Activated B cell treated with CpG ODN at 0.5 μM for 24 hours (primary cell): ENCODE data around the gene CCDC97. TPM values are rescaled to one million over a fixed set of nuclear protein-coding genes. Genes with fewer than 3 reads are reported as not detected.
"Not testable (repeated sequence)": the region's sequence is repeated elsewhere in the genome, so short reads cannot be mapped to it uniquely, and the experiment has no call there.

Experiments used
- ATAC-seq: fragments of 200-7000 bp; cut with Tn5 transposase; one replicate; pipeline ENCODE4 v1.10.0; 2021; ENCODE audit warnings: low read depth, mild to moderate bottlenecking, moderate library complexity
- CTCF ChIA-PET: fragments of 350-600 bp; sonication (Branson Sonifier 250); formaldehyde crosslinking; loops from one replicate; lab custom pipeline; 2021; ENCODE audit warnings: antibody characterized with exemption; lab: Charles Lee
- POLR2A ChIA-PET: fragments of 350-600 bp; sonication (Branson Sonifier 250); formaldehyde crosslinking; loops from one replicate; lab custom pipeline; 2021; ENCODE audit warnings: antibody characterized with exemption; lab: Charles Lee
- DNase-seq: peaks from one replicate; pipeline ENCODE4 v3.0.0; 2022
- H3K27ac Mint-ChIP-seq: one replicate; pipeline ENCODE4 v1.8.0; 2020; ENCODE audit warnings: mixed read lengths
- H3K27me3 Mint-ChIP-seq: one replicate; pipeline ENCODE4 v1.8.0; 2021; ENCODE audit warnings: mixed read lengths
- H3K36me3 Mint-ChIP-seq: one replicate; pipeline ENCODE4 v1.8.0; 2021; ENCODE audit warnings: low read depth, mixed read lengths
- H3K4me1 Mint-ChIP-seq: one replicate; pipeline ENCODE4 v1.8.0; 2021; ENCODE audit warnings: mixed read lengths
- H3K4me3 Mint-ChIP-seq: one replicate; pipeline ENCODE4 v1.8.0; 2020; ENCODE audit warnings: mild to moderate bottlenecking, mixed read lengths
- H3K9me3 Mint-ChIP-seq: one replicate; pipeline ENCODE4 v1.8.0; 2020; ENCODE audit warnings: mixed read lengths
- intact Hi-C: fragments of 100-400 bp; cut with micrococcal nuclease; formaldehyde crosslinking; loops from one replicate; pipeline ENCODE4 v1.15.1; 2024
- total RNA-seq: library from RNA; stranded (reverse); gene quantifications from 2 replicates; pipeline ENCODE4 v1.2.3, GENCODE V29; 2022
- TF ChIP-seq, protein P1 (sequence below): fragments of 200-600 bp; IDR thresholded peaks from one replicate; pipeline ENCODE4 v1.8.0; 2022; ENCODE audit warnings: antibody characterized with exemption, mild to moderate bottlenecking

Gene CCDC97
- total RNA-seq, 1 donor from 2014 or later, result 65.3 TPM

DNA sequence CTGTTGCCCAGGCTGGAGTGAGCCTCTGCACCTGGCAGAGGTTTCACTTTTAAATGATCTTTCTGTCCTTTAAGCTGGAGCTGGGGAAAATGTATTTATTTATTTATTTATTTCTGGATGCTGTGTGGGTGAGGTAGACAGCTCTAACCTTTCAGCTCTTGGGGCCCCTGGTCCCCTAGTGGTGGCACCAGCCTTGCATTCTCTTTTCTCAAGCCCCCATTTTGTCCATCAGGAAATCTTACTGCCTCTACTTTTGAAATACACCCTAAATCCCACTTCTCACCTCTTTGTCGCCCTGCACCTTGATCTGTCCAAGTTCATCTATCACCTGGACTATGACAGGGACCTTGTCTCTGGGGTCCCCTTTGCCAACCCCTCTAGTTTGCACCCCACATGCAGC is 56.1 kb downstream of the CCDC97 start:
- intact Hi-C loops, result no loop called here
- no peak for ATAC-seq
- H3K27me3 Mint-ChIP-seq, result no peaks in the 10 kb centered on the region
- H3K4me3 Mint-ChIP-seq, result peak overlapping the region; percentile 32
- TF ChIP-seq, protein P1, sequence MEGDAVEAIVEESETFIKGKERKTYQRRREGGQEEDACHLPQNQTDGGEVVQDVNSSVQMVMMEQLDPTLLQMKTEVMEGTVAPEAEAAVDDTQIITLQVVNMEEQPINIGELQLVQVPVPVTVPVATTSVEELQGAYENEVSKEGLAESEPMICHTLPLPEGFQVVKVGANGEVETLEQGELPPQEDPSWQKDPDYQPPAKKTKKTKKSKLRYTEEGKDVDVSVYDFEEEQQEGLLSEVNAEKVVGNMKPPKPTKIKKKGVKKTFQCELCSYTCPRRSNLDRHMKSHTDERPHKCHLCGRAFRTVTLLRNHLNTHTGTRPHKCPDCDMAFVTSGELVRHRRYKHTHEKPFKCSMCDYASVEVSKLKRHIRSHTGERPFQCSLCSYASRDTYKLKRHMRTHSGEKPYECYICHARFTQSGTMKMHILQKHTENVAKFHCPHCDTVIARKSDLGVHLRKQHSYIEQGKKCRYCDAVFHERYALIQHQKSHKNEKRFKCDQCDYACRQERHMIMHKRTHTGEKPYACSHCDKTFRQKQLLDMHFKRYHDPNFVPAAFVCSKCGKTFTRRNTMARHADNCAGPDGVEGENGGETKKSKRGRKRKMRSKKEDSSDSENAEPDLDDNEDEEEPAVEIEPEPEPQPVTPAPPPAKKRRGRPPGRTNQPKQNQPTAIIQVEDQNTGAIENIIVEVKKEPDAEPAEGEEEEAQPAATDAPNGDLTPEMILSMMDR, result no peak
- H3K27ac Mint-ChIP-seq, result peak overlapping the region; percentile 42
- H3K36me3 Mint-ChIP-seq, result peaks cover 8% of the 10 kb centered on the region
- no peak for DNase-seq
- H3K4me1 Mint-ChIP-seq, result peaks cover 34% of the 10 kb centered on the region
- POLR2A ChIA-PET, result interaction anchor here (0.7 to 4.4 kb wide), 4 partner anchors 14 to 205 kb away, joined by 3 to 106 read pairs (median 6); partner anchors contain the start of gene TGFB1
- CTCF ChIA-PET, result interaction anchor here (4.4 kb wide), 1 partner anchor 13 kb away, joined by 38 read pairs; the partner anchor contains the start of gene TGFB1
- no peaks in the 10 kb centered on the region for H3K9me3 Mint-ChIP-seq

DNA sequence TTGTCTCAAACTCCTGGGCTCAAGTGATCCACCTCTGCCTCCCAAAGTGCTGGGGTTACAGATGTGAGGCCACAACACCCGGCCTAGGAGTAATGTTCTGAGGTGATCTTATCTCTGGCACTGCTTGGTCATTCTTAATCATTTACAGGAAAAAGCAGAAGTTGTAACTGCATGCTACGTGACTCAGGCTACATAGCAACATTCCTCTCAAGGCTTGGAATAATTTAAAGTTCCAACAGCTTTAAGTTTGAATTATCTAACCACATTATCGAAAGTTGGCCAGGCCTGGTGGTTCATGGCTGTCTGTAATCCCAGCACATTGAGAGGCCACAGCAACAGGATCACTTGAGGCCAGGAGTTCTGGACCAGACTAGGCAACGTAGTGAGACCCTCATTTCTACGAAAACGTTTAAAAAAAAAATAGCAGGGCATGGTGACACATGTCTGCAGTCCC is 57.9 kb downstream of the CCDC97 start:
- POLR2A ChIA-PET, result interaction anchor here (1.2 kb wide), 1 partner anchor 22 kb away, joined by 3 read pairs; no protein-coding TSS in a partner anchor
- Mint-ChIP-seq H3K4me3 (no peak overlapping the region), H3K9me3 (no peaks in the 10 kb centered on the region), H3K36me3 (peaks cover 8% of the 10 kb centered on the region), H3K27ac (peak overlapping the region; percentile 74), H3K4me1 (peaks cover 28% of the 10 kb centered on the region), H3K27me3 (no peaks in the 10 kb centered on the region)
- DNase-seq, result no peak
- TF ChIP-seq, protein P1, result no peak
- CTCF ChIA-PET, result interaction anchor here (0.9 kb wide), 1 partner anchor 195 kb away, joined by 3 read pairs; no protein-coding TSS in a partner anchor
- intact Hi-C loops, result no loop called here
- no peak for ATAC-seq

DNA sequence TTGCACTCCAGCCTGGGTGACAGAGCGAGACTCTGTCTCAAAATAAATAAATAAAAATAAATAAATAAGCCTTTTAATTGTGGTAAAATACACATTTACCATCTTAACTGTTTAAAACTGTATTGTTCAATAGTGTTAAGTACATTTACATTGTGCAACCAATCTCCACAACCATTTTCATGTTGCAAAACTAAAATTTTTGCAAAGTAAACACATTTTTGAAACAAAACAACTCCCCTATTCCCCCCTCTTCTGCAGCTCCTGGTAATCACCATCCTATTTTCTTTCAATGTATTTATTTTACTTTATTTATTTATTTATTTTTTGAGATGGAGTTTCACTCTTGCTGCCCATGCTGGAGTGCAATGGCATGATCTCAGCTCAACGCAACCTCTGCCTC is 59.8 kb downstream of the CCDC97 start:
- Mint-ChIP-seq H3K9me3 (no peaks in the 10 kb centered on the region), H3K4me3 (no peak overlapping the region), H3K27me3 (no peaks in the 10 kb centered on the region), H3K4me1 (peaks cover 11% of the 10 kb centered on the region), H3K36me3 (no peaks in the 10 kb centered on the region), H3K27ac (no peak overlapping the region)
- no peak for DNase-seq
- no peak for ATAC-seq
- intact Hi-C loops, result no loop called here
- ChIA-PET CTCF (no interaction called here), POLR2A (interaction anchor here (0.6 to 0.7 kb wide), 2 partner anchors 11 to 1934 kb away, joined by 5 to 6 read pairs; partner anchors contain the start of gene RPS16)
- TF ChIP-seq, protein P1, result no peak

DNA sequence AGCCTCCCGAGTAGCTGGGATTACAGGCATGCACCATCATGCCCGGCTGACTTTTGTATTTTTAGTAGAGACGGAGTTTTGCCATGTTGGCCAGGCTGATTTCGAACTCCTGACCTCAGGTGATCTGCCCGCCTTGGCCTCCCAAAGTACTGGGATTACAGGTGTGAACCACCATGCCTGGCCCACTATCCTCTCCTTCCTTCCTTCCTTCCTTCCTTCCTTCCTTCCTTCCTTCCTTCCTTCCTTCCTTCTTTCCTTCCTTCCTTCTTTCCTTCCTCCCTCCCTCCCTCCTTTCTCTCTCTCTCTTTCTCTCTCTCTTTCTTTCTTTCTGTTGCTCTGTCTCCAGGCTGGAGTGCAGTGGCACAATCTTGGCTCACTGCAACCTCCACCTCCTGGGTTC is 61.1 kb downstream of the CCDC97 start:
- ATAC-seq, intact Hi-C loops, H3K27me3 Mint-ChIP-seq, POLR2A ChIA-PET, CTCF ChIA-PET, DNase-seq, H3K9me3 Mint-ChIP-seq, H3K36me3 Mint-ChIP-seq, H3K27ac Mint-ChIP-seq, H3K4me3 Mint-ChIP-seq: not testable (repeated sequence)
- peaks cover 11% of the 10 kb centered on the region for H3K4me1 Mint-ChIP-seq

DNA sequence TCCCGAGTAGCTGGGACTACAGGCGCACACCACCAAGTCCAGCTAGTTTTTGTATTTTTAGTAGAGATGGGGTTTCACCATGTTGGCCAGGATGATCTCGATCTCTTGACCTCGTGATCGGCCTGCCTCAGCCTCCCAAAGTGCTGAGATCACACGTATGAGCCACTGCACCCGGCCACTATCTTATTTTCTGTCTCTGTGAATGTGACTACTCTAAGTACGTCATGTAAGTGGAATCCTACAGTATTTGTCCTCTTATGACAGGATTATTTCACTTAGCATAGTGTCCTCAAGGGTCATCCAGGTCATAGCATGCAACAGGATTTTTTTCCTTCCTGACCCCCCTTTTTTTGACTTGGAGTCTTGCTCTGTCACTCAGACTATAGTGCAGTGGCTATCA is 61.6 kb downstream of the CCDC97 start:
- POLR2A ChIA-PET, result no interaction called here
- intact Hi-C loops, result no loop called here
- no peaks in the 10 kb centered on the region for H3K9me3 Mint-ChIP-seq
- no peaks in the 10 kb centered on the region for H3K27me3 Mint-ChIP-seq
- DNase-seq (no peak), ATAC-seq (no peak)
- TF ChIP-seq, protein P1, result no peak
- H3K4me1 Mint-ChIP-seq, result peaks cover 11% of the 10 kb centered on the region
- no peak overlapping the region for H3K27ac Mint-ChIP-seq
- no peak overlapping the region for H3K4me3 Mint-ChIP-seq
- no peaks in the 10 kb centered on the region for H3K36me3 Mint-ChIP-seq
- CTCF ChIA-PET, result no interaction called here
